Stimulated activated CD8-positive, alpha-beta memory T cell treated with anti-CD3 and anti-CD28 coated beads, Interleukin-12 subunit alpha, Interleukin-12 subunit beta, amount 100 ng/mL, for 1 hour (primary cell): Measurements from ENCODE around the gene MYO1C.
"Not testable (repeated sequence)": the region's sequence is repeated elsewhere in the genome, so short reads cannot be mapped to it uniquely, and the experiment has no call there.

Source experiments
- DNase-seq: peaks from one replicate; pipeline ENCODE4 v3.0.0-alpha.2; 2020; ENCODE audit warnings: low read depth

The MYO1C gene, protein sequence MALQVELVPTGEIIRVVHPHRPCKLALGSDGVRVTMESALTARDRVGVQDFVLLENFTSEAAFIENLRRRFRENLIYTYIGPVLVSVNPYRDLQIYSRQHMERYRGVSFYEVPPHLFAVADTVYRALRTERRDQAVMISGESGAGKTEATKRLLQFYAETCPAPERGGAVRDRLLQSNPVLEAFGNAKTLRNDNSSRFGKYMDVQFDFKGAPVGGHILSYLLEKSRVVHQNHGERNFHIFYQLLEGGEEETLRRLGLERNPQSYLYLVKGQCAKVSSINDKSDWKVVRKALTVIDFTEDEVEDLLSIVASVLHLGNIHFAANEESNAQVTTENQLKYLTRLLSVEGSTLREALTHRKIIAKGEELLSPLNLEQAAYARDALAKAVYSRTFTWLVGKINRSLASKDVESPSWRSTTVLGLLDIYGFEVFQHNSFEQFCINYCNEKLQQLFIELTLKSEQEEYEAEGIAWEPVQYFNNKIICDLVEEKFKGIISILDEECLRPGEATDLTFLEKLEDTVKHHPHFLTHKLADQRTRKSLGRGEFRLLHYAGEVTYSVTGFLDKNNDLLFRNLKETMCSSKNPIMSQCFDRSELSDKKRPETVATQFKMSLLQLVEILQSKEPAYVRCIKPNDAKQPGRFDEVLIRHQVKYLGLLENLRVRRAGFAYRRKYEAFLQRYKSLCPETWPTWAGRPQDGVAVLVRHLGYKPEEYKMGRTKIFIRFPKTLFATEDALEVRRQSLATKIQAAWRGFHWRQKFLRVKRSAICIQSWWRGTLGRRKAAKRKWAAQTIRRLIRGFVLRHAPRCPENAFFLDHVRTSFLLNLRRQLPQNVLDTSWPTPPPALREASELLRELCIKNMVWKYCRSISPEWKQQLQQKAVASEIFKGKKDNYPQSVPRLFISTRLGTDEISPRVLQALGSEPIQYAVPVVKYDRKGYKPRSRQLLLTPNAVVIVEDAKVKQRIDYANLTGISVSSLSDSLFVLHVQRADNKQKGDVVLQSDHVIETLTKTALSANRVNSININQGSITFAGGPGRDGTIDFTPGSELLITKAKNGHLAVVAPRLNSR

DNA sequence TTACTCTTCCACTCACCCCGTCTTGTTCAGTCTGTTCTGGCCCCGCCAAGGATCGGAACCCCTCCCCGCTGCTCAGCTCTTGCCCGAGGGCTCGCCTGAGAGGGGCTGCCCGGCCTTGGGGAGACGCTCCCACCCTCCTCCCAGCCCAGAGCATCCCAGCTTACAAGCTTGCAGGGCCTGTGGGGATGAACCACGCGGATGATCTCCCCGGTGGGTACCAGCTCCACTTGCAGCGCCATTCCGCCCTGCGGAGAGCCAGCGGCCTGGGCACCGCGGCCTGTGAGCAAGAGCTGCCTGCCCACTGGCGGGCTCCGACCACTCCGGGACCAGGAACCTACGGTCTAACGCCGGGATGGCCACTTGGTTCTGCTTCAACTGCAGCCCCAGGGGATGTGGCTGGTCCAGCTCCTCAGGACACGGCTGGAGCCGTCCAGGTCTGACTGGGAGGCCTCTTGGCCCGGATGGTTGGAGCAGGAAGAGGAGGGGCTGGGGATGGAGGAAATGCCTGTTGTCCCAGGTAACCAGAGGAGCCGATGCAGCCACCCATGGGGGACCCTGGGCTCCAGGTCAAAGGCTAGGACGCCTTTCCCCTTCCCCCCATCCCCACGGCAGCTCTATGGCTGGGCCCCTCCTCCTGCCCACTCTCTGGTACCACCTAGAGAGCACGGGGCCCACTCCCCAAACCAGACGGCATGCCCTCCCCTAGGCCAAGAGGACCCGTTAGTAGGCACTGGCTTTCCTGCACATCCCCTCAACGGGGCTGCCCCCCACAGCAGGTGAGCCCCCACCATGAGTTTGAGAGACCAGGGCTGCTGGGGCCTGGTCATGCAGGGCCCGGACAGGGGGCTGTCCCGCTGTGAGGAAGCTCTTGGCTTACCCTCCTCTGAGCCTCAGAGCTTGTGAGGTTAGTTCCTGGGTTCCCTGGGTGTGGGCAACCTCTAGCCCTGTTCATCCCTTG is at the start of gene MYO1C:
Gene MYO1C (minus strand): TSS at position 438 of the 958 bp plus-strand sequence. CDS start 199 bp downstream, at position 239.
- no peak for DNase-seq

DNA sequence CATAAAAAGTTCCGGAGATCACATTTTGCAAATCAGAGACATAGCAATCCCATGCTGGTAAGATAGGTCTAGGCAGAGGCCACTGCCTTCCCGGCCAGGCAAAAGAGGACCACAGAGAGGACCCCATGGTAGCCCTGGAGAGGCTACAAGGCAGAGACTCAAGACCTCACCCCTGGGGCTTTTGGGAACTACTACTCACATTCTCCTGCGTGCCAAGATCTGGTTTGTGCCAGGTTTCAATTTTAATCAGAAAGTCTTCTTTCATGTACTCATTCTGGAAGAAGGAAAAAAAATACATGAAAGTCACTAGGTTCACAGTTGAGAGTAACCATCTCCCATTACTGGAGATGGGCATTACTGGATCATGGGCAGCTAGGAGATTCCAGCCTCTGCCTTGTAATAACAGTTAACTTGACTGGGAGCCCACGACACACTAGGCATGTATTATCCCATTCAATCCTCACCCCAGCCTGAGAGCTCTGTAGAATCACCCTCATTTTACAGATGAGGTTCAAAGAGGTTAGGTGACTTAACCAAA is 49.0 kb upstream of the MYO1C start:
- DNase-seq = no peak

DNA sequence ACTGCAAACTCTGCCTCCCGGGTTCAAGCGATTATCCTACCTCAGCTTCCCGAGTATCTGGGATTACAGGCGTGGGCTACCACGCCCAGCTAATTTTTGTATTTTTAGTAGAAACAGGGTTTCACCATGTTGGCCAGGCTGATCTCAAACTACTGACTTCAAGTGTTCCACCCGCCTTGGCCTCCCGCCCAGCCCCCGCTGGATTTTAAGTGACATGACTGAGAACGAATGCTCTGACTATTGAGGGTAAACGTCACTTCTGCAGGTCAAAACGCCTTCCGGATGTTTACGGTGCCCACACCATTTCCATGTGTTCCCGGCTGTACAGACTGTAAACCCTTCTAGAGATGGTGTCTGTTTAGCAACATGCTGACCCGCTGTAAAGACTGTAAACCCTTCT is 47.3 kb upstream of the MYO1C start:
- DNase-seq = no peak

DNA sequence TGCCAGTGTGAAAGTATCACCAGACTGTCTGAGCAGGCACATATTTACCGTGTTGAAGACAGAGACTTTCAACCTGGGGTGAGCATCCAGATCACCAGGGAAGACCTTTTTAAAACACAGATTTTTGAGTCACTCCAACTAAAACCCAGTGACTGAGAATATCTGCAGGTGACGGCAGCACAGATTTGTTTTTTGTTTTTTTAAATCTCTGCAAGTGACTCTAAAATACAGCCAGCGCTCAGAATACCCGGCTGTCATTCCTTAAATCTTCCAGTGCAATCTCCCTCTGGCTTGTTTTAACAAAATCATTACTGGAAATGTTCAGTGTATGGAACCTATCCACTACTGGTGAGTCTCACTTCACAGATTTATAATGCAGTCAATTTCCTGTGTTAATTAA is 43.3 kb upstream of the MYO1C start:
- DNase-seq = no peak

DNA sequence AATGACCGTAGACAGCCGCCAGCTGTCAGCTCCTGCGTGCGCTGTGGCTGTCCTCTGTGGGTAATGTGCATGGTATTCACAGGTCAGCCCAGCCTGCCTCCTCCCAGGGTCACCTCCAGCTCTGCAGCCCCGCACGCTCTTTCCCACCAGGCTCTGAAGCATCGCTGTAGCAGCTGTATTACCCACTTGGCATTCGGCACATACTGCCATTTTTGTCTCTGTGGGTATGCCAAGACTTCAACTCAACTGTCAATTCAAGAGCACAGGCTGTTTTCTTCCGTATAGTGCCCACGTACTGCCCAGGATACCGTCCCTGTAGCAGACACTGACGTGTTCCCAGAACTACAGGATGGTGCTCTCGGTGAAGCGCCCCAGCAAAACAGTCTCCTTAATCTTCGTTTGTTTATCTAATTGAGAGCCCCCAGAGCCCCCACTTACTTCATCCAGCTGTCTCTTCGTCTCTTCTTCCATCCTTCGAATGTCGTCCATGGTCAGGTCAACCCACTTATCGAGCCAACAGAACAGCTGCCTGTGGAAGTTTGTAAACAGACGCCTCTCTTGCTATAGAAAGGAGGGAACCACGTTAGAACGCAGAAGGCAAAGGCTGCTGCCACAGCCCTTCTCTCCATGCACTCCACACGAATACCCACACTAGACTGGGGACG is 41.3 kb upstream of the MYO1C start:
- no peak for DNase-seq

DNA sequence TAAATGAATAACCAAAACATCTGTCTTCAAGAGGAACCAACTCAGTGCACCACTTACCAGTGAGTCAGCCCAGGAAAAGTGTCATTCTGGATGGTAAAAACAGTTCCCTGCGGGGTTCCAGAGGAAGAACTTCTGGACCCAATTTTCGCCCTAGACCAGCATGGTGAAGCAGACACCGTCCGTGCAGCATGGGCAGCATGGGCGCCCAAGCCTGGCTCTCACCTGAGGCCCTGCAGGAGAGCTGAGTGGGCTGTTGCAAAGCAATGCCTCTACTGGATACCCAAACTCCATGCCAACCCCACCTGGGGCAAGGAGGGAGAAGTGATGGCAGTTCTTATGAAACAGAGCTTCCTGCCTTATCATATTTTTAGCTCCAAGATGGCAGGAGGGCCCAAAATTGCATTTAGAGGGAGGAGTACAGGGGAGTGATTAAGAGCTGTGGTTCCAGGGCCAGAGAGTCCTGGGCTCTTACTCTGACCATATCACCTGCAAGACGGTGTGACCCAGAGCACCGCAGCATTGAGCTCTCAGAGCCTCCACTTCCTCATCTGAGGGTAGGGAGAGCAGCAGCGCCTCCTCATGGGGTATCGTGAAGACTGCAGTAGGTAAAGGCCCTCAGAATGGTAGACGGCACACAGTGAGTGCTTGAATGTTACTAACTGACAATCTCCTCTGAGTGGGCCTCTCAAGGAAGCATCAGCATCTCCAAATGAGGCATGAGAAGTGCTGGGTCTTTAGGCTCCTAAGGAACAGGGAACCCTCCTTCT is 40.5 kb upstream of the MYO1C start:
- DNase-seq = no peak

DNA sequence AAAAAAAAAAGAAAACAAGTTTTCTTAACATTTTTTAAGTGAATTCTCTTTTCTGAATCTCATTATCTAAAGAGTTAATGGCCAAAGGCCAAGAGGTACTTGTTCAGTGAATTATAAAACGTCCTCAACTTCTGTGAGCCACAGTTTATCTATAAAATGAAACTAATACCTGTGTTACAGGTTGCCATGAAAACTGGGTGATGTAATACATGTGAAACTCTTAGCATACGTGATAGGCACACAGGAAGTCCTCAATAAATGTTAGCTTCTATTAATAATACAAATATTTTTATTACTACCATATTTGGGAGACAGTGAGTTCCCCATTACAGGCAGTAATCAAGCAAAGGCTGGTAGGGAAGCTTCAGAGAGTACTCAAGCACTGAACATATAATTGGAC is 37.4 kb upstream of the MYO1C start:
- no peak for DNase-seq

DNA sequence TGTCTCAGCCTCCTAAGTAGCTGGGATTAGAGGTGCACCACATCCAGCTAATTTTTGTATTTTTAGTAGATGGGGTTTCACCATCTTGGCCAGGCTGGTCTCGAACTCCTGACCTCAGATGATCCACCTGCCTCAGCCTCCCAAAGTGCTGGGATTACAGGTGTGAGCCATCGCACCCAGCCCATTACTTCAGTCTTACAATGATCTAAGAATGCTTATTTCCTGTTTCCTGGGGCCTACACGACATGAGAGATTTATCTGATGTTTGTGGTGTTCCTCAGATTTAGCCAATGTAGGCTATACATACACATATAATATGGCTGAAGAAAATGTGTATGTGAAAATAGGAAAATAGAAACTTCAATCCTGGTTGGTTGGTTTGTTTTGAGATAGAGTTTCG is 34.4 kb upstream of the MYO1C start:
- not testable (repeated sequence) for DNase-seq

DNA sequence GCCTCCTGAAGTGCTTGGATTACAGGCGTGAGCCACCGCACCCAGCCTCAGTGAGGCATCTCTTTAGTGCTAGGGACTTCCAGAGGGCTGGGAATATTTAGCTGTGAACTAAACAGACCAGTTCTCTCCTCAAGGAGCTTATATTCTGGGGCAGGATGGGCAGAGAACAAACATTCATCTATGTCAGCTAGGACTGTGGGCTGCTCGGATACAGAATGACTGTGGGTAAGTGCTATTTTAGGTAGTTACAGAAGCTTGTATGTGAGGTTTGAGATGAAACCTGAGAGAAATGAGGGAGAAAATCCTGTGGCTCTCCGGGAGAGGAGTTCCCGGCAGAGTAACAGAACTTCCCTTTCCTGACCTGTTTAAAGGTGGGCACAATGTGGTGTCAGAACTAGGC is 30.1 kb upstream of the MYO1C start:
- no peak for DNase-seq

DNA sequence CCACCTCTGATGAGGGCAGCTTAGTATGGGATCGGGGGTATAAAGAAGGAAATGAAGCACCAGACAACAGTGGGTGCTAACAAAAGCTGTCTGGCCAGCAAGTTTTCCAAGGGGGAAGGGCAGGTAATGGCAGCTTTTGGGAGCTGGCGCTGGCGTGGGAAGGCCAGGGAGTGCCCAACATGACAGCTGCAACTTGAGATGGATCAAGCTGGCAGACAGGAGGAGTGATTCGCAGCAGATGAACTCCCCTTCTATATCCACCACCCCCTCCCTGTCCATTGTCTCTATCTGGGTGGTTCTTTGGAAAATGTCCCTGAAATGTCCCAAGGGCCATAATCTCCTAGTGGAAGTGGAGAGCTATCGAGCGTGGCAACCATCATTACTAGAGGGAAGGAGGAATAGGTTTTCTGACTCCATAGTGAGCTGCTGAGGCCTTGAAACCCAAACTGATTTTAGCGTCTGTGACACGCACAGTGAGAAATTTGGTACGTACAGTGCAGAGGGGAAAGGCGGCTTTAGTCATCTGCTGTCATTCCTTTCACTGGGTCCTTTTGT is 28.7 kb upstream of the MYO1C start:
- DNase-seq = no peak

DNA sequence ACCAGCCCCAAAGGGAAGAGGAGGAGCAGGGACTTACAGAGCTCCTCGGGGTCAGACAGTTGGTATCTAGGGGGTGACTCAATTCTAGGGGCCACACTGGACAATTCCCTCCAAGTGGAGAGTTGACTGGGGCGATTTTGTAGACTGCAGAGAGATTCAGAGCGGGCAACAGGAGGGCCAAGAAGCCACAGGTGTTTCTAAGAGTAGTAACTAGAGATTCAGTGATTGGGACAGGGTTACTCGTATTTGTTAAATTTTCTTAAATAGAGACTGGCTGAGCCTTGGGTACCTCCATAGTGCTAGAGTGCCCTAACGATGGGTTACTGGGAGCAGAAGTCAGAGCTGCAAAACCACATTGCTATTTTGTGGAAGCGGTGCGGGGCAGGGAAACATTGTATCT is 27.2 kb upstream of the MYO1C start:
- no peak for DNase-seq

DNA sequence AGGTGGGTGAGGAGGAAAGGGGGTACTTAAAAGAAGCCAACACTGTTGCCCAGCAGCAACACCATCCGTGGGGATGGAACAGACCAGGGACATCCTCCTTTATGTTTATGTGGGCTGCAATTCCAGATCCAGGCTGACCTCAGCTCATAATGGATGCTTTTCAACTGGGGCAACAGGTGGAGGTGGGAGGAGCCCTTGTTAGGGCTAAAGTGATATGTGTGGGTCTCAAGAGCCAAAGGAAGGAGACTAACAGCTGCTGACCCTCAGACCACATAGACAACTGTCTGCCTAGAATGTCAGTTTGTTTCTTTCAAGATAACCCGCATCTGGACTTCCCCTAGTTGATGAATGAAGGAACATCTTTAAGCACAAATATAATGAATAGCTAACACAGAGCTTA is 25.9 kb upstream of the MYO1C start:
- no peak for DNase-seq

DNA sequence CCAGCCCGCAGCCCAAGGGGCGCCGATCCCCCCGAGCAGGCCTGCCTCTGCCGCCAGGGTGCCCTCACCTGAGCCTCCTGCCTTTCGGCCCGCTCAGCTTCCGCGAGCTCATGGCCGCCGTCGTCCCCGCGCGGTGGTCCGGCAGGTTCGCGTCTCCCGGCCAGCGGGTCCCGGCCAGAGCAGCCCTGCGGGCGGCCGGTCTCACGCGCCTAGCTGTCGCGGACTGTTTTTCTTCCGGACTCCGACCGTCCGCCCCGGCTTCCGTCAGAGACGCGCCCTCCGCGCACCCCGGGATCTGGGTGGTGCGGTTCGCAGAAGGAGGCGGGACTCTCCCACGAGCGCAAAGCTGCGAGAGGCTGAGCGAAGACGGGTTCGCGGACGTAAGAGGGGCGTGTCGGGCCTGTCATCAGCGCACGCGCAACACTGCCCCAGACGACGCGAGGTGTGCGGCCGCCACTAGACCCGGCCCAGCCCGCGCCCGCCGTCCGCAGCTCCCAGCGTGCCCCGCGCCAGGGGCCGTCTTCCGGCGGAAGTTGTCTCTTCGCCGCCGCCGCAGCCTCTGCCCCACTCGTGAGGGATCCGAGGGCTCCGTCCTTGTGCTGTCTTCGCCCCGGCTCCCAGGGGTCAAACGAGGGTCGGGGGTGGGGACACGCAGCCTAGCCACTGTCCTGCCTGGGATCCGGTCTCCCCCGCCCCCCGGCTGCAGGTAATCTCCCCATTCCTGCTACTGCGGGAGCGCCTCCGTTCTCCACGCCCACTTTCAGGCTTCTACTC is 24.1 kb upstream of the MYO1C start, which contains the start of gene INPP5K:
Gene INPP5K (minus strand): TSS at position 225 of the 774 bp plus-strand sequence. CDS start 113 bp downstream, at position 112.
- DNase-seq = peak; percentile 96

DNA sequence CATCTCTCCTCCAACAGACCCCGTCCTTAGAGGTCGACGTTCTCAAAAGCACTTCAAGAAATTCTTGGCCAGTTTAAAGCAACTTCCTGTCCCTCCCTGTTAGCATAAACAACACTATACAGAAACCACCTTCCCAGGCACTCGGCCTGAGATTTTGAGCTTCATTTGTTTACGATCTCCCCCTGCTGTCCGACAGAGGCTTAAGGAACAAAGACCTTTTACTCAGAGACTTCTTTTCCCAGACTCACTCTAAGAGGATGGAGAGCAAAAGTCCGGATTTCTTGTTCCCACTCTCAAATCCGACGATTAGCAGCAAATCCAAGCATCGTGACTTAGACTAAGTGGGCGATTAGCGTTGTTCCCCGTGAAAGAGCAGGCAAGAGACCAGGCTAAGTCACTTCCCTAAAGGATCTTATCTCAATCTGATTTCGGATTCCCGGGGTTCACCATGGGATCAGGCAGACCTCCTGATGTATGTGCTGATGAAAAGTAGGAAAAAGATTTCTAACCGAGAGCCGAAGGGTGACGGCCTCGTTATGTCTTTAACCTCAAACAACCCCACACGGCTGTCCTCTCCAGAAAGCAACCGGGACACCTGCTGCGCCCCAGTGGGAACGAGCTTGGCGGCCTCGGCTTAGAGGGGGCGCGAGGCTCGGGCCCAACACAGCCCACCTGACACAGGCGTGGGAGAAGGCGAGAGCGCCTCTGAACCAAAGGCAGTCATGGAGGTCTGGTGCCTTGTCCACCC is 23.3 kb upstream of the MYO1C start:
- DNase-seq = no peak

DNA sequence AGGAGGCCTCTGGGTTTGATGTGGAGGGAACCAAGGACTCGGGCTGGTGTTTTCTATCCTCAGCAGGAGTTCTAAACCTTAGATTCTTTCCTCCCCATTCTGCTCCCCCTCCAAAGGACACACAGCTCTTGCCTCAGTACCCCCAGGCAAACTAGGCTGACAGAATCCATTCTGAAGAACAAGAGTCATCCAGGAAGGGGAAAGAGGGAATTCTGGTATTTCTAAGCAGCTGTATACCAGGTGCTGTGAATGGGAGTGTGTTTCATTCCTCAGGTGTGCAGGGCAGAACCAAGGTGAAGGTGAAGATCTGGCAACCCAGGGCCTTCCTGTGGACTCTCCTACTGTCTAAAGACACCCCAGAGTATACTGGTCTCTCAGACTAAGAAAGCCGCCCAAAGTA is 19.9 kb upstream of the MYO1C start:
- no peak for DNase-seq

DNA sequence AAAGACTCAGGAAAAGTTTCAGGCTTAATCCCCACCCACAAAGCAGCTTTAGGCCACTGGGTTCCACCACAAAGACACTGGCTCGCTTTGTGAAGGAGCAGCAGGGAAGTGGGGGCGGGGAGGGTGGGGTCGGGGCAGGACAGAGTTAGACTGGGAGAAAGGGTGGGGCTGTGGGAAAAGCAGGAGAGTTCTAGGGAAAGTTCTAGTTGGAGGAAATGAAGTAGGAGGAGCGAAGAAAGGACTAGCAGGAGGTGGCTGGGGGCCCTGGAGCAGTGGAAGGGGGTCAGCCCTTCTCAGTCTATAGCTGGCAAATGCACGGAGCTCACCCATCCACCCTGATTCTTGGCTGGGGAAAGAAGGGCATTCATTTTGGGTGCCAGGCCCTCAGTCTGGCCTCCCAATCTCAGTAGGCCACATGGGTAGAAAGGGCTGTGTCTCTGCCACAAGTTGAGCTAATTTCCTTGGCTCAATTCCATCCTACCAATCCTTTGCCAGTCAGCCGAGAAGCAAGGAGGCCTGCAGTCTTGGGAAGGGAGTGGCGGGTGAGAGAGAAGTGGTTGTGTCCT is 19.4 kb upstream of the MYO1C start:
- DNase-seq = no peak

DNA sequence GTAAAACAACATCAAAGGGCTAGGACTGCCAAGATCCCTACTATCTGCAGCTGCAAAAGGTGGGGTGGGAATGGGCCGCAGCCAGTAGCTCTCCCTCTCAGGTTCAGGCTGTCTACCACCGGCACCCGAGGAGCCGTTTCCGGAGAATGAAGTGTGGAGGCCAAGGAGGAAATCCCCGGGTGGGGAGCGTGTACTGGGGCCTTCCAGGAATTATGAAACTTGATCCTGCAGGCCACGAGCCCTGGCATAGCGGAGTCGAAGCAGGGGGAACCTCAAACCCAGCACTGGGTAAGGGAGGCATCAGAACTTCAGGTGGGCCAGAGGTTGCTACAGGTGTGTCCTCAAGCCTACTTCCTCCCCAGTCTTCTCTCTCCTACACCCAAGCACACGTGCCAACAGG is 18.8 kb upstream of the MYO1C start:
- DNase-seq = no peak
